Large intestine (tissue), 3 donors: ENCODE results near the gene ATG16L2. TPM values are rescaled to one million over a fixed set of nuclear protein-coding genes. Genes with fewer than 3 reads are reported as not detected.

ENCODE experiments used
- DNase-seq, 2 donors: peaks; one replicate each; pipeline versions ENCODE4 v3.0.0 to v3.0.0-alpha.2; 2013
- H3K27ac ChIP-seq: one replicate; pipeline ENCODE4 v1.5.1; 2013; ENCODE audit warnings: low read length
- H3K27me3 ChIP-seq: 2 replicates; pipeline ENCODE4 v1.6.1; 2013; ENCODE audit warnings: low read length; ENCODE audit not compliant: control insufficient read depth, insufficient read depth
- H3K36me3 ChIP-seq: 2 replicates; pipeline ENCODE4 v1.6.1; 2013; ENCODE audit warnings: low read length; ENCODE audit not compliant: control insufficient read depth, insufficient read depth
- H3K4me1 ChIP-seq: one replicate; pipeline ENCODE4 v1.6.1; 2013; ENCODE audit warnings: low read length; ENCODE audit not compliant: control insufficient read depth, insufficient read depth
- H3K4me3 ChIP-seq: one replicate; pipeline ENCODE4 v1.5.1; 2013; ENCODE audit warnings: low read length
- H3K9me3 ChIP-seq: one replicate; pipeline ENCODE4 v1.6.1; 2013; ENCODE audit warnings: mild to moderate bottlenecking, low read depth, low read length, moderate library complexity; ENCODE audit not compliant: control insufficient read depth
- WGBS: methylation state at CpG from one replicate; pipeline ENCODE4 v1.1.5; 2013; ENCODE audit warnings: low lambda C conversion rate; ENCODE audit not compliant: insufficient coverage; 5-methylcytosine and 5-hydroxymethylcytosine counted together
- polyA plus RNA-seq: library from polyadenylated mRNA; unstranded; fragments of 120-200 nt; gene quantifications from one replicate; pipeline ENCODE4 v1.2.1, GENCODE V29; 2013

ATG16L2 gene
- polyA plus RNA-seq, 1 donor, result 47.5 TPM

DNA sequence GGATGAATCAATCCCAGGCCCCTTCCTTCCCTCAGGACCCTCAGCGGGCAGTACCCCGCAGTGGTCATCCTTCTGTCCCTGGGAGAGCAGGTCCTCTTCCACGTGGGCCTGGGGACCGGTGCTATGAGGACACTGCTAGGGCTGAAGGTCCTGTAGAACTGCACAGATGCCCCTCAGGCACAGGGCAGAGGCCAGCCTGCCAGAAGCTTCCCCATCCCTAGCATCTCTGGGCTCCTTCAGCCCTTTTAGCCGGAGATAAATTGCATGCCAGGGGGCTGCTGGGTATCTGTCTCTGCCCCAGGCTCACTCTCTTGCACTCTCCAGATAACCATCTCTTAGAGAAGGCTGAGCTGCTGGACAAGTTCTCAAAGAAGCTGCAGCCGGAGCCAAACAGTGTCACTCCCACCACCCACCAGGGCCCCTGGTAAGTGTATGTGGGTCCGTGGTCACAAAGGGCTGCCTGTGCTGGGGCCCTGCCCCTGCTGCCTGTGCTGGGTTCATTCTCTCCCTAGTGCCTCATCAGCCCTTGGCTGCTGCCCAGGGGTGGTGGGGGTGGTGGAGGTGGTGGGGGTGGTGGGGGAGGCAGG is 2.3 kb downstream of the ATG16L2 start:
- no peak for DNase-seq
- peaks cover 30% of the 10 kb centered on the region for H3K36me3 ChIP-seq
- H3K9me3 ChIP-seq, result peaks cover 4% of the 10 kb centered on the region
- no CpG with 5 or more reads among the region's 7 CpGs for WGBS
- H3K27ac ChIP-seq, result no peak overlapping the region
- peaks cover 29% of the 10 kb centered on the region for H3K4me1 ChIP-seq
- no peak overlapping the region for H3K4me3 ChIP-seq
- no peaks in the 10 kb centered on the region for H3K27me3 ChIP-seq

GRCh38 chr11:72817966-72818365 is 3.8 kb downstream of the ATG16L2 start:
- peaks cover 32% of the 10 kb centered on the region for H3K4me1 ChIP-seq
- H3K36me3 ChIP-seq, result peaks cover 30% of the 10 kb centered on the region
- no CpG with 5 or more reads among the region's 4 CpGs for WGBS

GRCh38 chr11:72818971-72819370 is 4.8 kb downstream of the ATG16L2 start:
- no peaks in the 10 kb centered on the region for H3K27me3 ChIP-seq
- H3K4me1 ChIP-seq, result peaks cover 25% of the 10 kb centered on the region
- DNase-seq, result no peak
- 83% methylated on average over 1 of the region's 4 CpGs for WGBS
- H3K9me3 ChIP-seq, result peaks cover 6% of the 10 kb centered on the region
- no peak overlapping the region for H3K27ac ChIP-seq
- H3K4me3 ChIP-seq, result no peak overlapping the region
- peaks cover 30% of the 10 kb centered on the region for H3K36me3 ChIP-seq

More at GRCh38 chr11:72817966-72818365, 3.8 kb downstream of the ATG16L2 start:
- no peaks in the 10 kb centered on the region for H3K27me3 ChIP-seq
- no peak overlapping the region for H3K27ac ChIP-seq
- peaks cover 7% of the 10 kb centered on the region for H3K9me3 ChIP-seq
- DNase-seq, result no peak
- no peak overlapping the region for H3K4me3 ChIP-seq

GRCh38 chr11:72820439-72821139 is 6.4 kb downstream of the ATG16L2 start:
- WGBS, result no CpG with 5 or more reads among the region's 15 CpGs
- Histone ChIP-seq H3K4me3 (no peak overlapping the region), H3K4me1 (peaks cover 20% of the 10 kb centered on the region), H3K9me3 (peaks cover 4% of the 10 kb centered on the region), H3K36me3 (peaks cover 30% of the 10 kb centered on the region), H3K27ac (no peak overlapping the region), H3K27me3 (no peaks in the 10 kb centered on the region)
- DNase-seq, result no peak

DNA sequence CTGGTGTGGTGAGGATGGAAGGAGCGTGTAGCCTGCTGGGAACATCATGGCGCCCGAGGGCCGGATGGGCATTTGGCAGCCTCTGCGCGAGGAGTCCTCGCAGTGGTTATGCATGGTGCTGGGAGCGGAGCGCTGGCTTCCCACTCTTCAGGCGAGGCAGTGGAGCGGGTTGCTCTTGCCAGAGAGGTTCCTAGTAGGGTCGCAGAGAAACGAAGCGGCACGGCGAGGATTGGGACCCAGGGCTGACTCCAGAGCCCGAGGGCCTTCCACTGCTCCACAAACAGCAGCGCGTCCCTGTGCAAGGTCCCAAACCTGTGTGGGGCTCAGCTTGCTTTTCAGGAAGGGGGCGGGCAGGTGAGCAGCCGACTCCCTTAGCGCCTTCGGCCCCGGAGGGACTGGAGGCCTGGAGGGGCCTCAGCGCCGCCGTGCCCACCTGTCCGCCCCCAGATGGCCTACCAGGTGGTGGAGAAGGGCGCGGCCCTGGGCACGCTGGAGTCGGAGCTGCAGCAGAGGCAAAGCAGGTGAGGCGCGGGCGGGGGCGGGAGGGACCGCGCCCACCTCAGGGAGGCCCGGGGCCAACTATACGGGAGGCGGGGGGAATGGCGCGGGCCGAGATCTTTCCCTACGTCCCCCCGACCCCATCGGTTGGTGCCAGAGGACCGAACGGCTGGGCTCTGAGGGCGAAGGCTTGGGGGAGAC is 7.2 kb downstream of the ATG16L2 start:
- peaks cover 30% of the 10 kb centered on the region for H3K36me3 ChIP-seq
- DNase-seq, result peak; percentile 48 to 66

GRCh38 chr11:72821920-72822799 is 7.9 kb downstream of the ATG16L2 start:
- peaks cover 4% of the 10 kb centered on the region for H3K9me3 ChIP-seq
- H3K4me3 ChIP-seq, result peak overlapping the region; percentile 55
- H3K27ac ChIP-seq, result peak overlapping the region; percentile 53
- peak; percentile 93 to 95 for DNase-seq
- H3K4me1 ChIP-seq, result peaks cover 20% of the 10 kb centered on the region
- WGBS, result no CpG with 5 or more reads among the region's 82 CpGs
- H3K36me3 ChIP-seq, result peaks cover 31% of the 10 kb centered on the region
- H3K27me3 ChIP-seq, result no peaks in the 10 kb centered on the region

More for the DNA sequence above, 7.2 kb downstream of the ATG16L2 start:
- WGBS, result no CpG with 5 or more reads among the region's 50 CpGs
- H3K27ac ChIP-seq, result peak overlapping the region; percentile 53
- peak overlapping the region; percentile 55 for H3K4me3 ChIP-seq
- H3K9me3 ChIP-seq, result peaks cover 4% of the 10 kb centered on the region
- peaks cover 20% of the 10 kb centered on the region for H3K4me1 ChIP-seq
- no peaks in the 10 kb centered on the region for H3K27me3 ChIP-seq

DNA sequence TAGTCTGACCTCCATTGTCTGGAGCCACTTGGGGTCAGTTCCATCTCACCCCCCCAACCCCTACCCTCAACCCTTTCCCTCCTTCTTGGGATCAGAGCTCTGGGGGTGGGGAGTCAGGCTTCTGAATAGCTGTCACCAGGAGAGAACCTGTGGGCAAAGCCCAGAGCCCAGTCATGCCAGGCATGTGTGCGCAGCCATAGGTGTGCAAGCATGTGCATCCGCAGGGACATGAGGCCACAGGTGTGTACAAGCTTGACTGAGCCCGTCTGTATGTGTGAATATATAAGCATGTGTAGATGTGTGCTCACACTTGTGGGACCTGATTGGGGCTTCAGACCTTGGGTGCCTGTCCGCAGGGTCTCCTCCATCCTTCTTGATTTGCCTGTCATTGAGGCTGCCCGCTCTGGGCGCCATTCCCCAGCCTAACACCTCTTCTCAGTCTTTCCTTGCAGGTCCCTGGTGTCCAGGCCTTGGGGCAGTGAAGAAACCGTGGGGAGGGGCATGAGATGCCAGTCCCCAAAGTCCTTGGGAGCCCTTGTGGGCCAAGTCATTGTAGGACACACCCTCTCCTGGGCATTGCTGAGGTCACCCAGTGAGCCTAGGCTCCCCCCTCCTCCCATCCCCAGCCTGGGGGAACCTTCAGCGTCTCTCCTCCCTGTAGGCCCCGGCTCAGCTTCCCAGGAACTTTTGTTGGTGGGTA is 9.0 kb downstream of the ATG16L2 start:
- peaks cover 23% of the 10 kb centered on the region for H3K36me3 ChIP-seq
- DNase-seq, result no peak
- H3K27ac ChIP-seq, result no peak overlapping the region
- H3K27me3 ChIP-seq, result no peaks in the 10 kb centered on the region
- H3K4me1 ChIP-seq, result peaks cover 25% of the 10 kb centered on the region
- no CpG with 5 or more reads among the region's 9 CpGs for WGBS
- peaks cover 4% of the 10 kb centered on the region for H3K9me3 ChIP-seq
- H3K4me3 ChIP-seq, result no peak overlapping the region

DNA sequence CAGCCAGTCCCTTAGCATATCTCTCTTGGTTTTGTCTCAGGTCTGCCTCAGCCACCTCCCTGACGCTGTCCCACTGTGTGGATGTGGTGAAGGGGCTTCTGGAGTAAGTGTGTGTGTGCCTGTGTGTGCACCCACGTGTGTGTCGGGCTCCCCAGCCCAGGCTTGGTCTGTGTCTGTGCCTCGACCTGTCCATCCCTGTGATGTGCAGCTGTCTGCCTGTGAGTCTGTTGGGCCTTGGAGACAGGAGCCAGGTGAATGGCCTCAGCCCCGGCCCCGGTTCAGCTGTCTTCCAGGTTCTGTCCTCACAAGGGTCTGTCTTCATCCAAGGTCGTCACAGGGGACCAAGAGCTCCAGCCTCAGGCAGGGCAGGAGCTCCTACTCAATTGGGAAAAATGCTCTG is 9.8 kb downstream of the ATG16L2 start:
- Histone ChIP-seq H3K4me3 (no peak overlapping the region), H3K27ac (no peak overlapping the region), H3K27me3 (no peaks in the 10 kb centered on the region), H3K36me3 (peaks cover 19% of the 10 kb centered on the region), H3K4me1 (peaks cover 30% of the 10 kb centered on the region), H3K9me3 (peaks cover 4% of the 10 kb centered on the region)
- no peak for DNase-seq
- no CpG with 5 or more reads among the region's 7 CpGs for WGBS

- WGBS, result no CpG with 5 or more reads among the region's 15 CpGs
- H3K4me1 ChIP-seq, result peaks cover 30% of the 10 kb centered on the region
- no peak for DNase-seq
- H3K36me3 ChIP-seq, result peaks cover 21% of the 10 kb centered on the region
- H3K4me3 ChIP-seq, result no peak overlapping the region
- no peak overlapping the region for H3K27ac ChIP-seq
- H3K9me3 ChIP-seq, result peaks cover 4% of the 10 kb centered on the region
- H3K27me3 ChIP-seq, result no peaks in the 10 kb centered on the region
Observed at GRCh38 chr11:72824811-72825505, 10.7 kb downstream of the ATG16L2 start.
